ENCODE measurements around the gene SUPT7L. TPM values are rescaled to one million over a fixed set of nuclear protein-coding genes. Genes with fewer than 3 reads are reported as not detected.

Gene SUPT7L
- total RNA-seq, 1 donor from 2014 or later: 21.3 TPM

DNA sequence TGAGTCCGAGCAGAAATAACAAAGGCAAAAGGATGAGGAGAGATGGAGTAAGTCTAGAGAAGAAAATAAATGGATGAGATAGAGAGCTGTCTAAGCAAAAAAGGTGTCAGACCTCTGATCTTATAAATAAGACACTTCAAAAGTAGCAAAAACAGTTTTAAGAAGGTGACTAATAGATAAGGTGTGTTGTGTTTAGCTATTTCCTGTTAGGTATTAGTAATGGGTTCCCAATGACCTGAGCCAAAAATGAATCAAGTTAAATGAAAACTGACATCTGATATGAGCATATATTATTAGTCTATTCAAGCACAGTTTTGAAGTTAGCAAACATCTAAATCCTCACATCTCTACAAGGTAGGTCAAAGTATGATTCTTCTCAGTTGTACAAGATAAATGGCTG is 10.6 kb downstream of the SUPT7L start:
- no peak overlapping the region for H3K4me3 ChIP-seq (ENCODE audit: low read depth, low read length)
- no peak for DNase-seq (ENCODE audit: low read depth)
- no peak for TF ChIP-seq CTCF (conservative IDR thresholded peaks at IDR 0.05; ENCODE audit: low read depth, low read length)

DNA sequence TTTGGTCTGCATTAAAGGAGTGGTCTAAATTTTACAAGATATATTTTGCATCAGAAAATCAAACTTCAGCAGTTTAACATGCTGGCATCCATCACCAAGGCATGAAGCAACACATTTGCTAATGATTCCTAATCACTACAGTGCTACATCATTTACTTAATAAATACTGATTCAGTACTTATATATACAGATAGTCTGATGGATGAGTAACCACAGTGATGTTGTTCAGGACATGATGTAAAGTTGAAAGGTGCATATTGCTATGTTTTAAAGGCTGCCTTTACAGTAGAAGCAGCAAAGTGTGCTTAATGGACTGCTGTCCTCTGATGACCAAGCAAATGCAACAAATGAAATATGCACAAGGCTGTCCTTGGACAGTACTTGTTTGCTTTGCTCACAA is 11.1 kb downstream of the SUPT7L start:
- no peak for TF ChIP-seq CTCF (conservative IDR thresholded peaks at IDR 0.05; ENCODE audit: low read depth, low read length)
- DNase-seq (ENCODE audit: low read depth): no peak
- no peak overlapping the region for H3K4me3 ChIP-seq (ENCODE audit: low read depth, low read length)

- DNase-seq (ENCODE audit: low read depth): no peak
- no peak for TF ChIP-seq CTCF (conservative IDR thresholded peaks at IDR 0.05; ENCODE audit: low read depth, low read length)
Observed at GRCh38 chr2:27651056-27651455, 12.4 kb downstream of the SUPT7L start.

GRCh38 chr2:27647737-27648136 is 15.7 kb downstream of the SUPT7L start:
- no peak for DNase-seq (ENCODE audit: low read depth)
- H3K4me3 ChIP-seq (ENCODE audit: low read depth, low read length): no peak overlapping the region
- no peak for TF ChIP-seq CTCF (conservative IDR thresholded peaks at IDR 0.05; ENCODE audit: low read depth, low read length)

More at GRCh38 chr2:27651056-27651455, 12.4 kb downstream of the SUPT7L start:
- H3K4me3 ChIP-seq (ENCODE audit: low read depth, low read length): no peak overlapping the region

GRCh38 chr2:27647289-27647688 is 16.1 kb downstream of the SUPT7L start:
- H3K4me3 ChIP-seq (ENCODE audit: low read depth, low read length): no peak overlapping the region
- no peak for DNase-seq (ENCODE audit: low read depth)
- no peak for TF ChIP-seq CTCF (conservative IDR thresholded peaks at IDR 0.05; ENCODE audit: low read depth, low read length)

GRCh38 chr2:27645197-27645596 is 18.2 kb downstream of the SUPT7L start:
- no peak for TF ChIP-seq CTCF (conservative IDR thresholded peaks at IDR 0.05; ENCODE audit: low read depth, low read length)
- no peak overlapping the region for H3K4me3 ChIP-seq (ENCODE audit: low read depth, low read length)
- DNase-seq (ENCODE audit: low read depth): no peak

GRCh38 chr2:27640722-27641245 is 22.6 kb downstream of the SUPT7L start:
- H3K4me3 ChIP-seq (ENCODE audit: low read depth, low read length): no peak overlapping the region
- no peak for TF ChIP-seq CTCF (conservative IDR thresholded peaks at IDR 0.05; ENCODE audit: low read depth, low read length)
- DNase-seq (ENCODE audit: low read depth): no peak

All from epithelial cell of proximal tubule (primary cell).